Measurements from ENCODE around the gene ALDH16A1.

Gene ALDH16A1

GRCh38 chr19:49425178-49425577 lies 27.8 kb upstream of the ALDH16A1 start, which contains the start of gene GFY:
Gene GFY (plus strand): TSS chr19:49425388. CDS start chr19:49426431, 1,043 bp downstream.
- DNase-seq, result no peak

GRCh38 chr19:49425922-49426592 lies 27.0 kb upstream of the ALDH16A1 start:
- DNase-seq, result peak in 1 of 2 experiments; percentile 35

GRCh38 chr19:49427339-49427738 lies 25.7 kb upstream of the ALDH16A1 start:
- DNase-seq, result no peak

GRCh38 chr19:49427855-49428546 lies 25.0 kb upstream of the ALDH16A1 start:
- DNase-seq, result peak in 1 of 2 experiments; percentile 49

- DNase-seq, result no peak
Observed at GRCh38 chr19:49428547-49429451, 24.2 kb upstream of the ALDH16A1 start.

GRCh38 chr19:49430172-49430677 lies 22.8 kb upstream of the ALDH16A1 start:
- no peak for DNase-seq

- DNase-seq, result no peak
Observed at GRCh38 chr19:49430678-49431329, 22.2 kb upstream of the ALDH16A1 start.

- no peak for DNase-seq
Observed at GRCh38 chr19:49431330-49431749, 21.7 kb upstream of the ALDH16A1 start.

GRCh38 chr19:49432141-49433073 lies 20.6 kb upstream of the ALDH16A1 start:
- no peak for DNase-seq

GRCh38 chr19:49433240-49433901 lies 19.7 kb upstream of the ALDH16A1 start:
- DNase-seq, result no peak

- no peak for DNase-seq
Observed at GRCh38 chr19:49434907-49435583, 18.0 kb upstream of the ALDH16A1 start.

GRCh38 chr19:49435670-49436069 lies 17.4 kb upstream of the ALDH16A1 start:
- DNase-seq, result no peak

- no peak for DNase-seq
Observed at GRCh38 chr19:49436381-49437017, 16.5 kb upstream of the ALDH16A1 start.

GRCh38 chr19:49437231-49437630 lies 15.8 kb upstream of the ALDH16A1 start:
- peak; percentile 99 for DNase-seq

- DNase-seq, result peak; percentile 89 to 93
Observed at GRCh38 chr19:49438261-49438660, 14.8 kb upstream of the ALDH16A1 start.

GRCh38 chr19:49439836-49440235 lies 13.2 kb upstream of the ALDH16A1 start:
- DNase-seq, result no peak

GRCh38 chr19:49440439-49441209 lies 12.4 kb upstream of the ALDH16A1 start:
- peak in 1 of 2 experiments; percentile 48 for DNase-seq

- peak; percentile 75 to 86 for DNase-seq
Observed at GRCh38 chr19:49441210-49441959, 11.6 kb upstream of the ALDH16A1 start, which contains the start of gene SLC17A7. Gene SLC17A7 (minus strand): TSS chr19:49441527. CDS start chr19:49441379, 148 bp downstream.
